Tongue (tissue), 2 donors: ENCODE measurements around the gene PAX7. TPM values are rescaled to one million over a fixed set of nuclear protein-coding genes. Genes with fewer than 3 reads are reported as not detected.
"Not testable (repeated sequence)": the region's sequence is repeated elsewhere in the genome, so short reads cannot be mapped to it uniquely, and the experiment has no call there.

ENCODE experiments used
- DNase-seq: peaks from one replicate; pipeline ENCODE4 v3.0.0-alpha.2; 2015
- total RNA-seq: library from RNA; depleted of rRNA; stranded (reverse); fragments of >200 nt; gene quantifications from one replicate; pipeline ENCODE4 v1.2.3, GENCODE V29; 2014

PAX7 gene
- total RNA-seq, 1 donor from 2014 or later: 41.9 TPM

DNA sequence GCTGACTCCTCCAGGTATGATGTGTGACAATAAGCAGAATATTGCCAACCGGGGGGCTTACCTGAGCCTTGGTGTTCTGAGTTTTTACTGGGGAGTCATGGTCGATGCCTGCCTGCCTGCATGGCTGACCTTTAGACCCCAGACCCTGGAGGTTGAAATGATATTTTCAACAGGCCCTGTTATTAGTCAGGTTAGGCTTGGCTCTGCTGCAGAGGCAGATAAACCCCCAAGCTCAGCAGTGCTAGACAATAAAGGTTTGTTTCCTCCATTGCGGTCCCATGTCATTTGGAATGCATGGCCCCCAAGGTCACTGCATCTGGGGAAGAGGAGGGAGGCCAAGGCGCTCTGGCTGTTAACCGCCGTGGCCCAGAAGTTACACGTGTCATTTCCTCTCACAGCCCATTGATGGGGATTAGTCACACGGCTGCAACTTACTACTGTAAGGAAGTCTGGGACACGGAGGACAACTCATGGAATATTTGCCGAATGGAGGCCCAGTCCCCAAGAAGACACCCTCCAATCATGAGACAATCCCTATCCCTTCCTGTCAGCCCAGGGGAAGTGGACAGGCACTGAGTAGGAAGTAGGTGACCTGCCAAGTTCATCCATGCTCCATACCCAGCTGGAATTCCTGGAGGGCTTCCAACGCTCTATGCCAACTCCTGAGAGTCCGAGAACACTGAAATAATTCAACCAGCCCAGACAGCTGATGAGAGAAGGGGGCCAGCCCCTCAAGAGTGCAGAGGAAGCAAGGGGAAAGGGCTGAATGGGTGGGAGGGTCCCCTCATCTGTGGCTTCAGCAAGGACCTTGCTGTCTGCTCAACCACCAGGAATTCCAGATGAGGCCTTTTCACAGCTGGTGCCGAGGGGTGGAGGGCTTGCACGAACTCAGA, 131.5 kb downstream of the PAX7 start:
- DNase-seq: peak; percentile 95

DNA sequence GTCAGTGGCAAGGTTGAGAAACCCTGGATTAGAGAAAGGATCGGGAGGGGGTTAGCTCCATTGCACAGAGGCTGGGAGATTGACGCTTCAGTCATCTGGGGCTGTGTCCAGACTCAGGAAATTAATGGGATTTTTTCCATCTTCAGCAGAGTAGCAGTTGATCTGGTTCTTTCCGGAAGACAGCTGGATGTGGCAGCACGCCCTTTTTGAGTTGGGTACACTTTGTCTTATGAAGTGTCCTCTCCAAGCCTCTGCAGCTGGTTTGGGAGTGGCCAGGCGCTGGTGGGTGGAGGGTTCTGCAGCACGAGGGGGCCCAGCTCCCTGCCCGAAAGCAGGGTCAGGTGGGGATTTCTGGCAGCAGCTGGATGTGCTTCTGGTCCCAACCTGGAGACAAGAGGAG, 133.7 kb downstream of the PAX7 start:
- DNase-seq: peak; percentile 96

DNA sequence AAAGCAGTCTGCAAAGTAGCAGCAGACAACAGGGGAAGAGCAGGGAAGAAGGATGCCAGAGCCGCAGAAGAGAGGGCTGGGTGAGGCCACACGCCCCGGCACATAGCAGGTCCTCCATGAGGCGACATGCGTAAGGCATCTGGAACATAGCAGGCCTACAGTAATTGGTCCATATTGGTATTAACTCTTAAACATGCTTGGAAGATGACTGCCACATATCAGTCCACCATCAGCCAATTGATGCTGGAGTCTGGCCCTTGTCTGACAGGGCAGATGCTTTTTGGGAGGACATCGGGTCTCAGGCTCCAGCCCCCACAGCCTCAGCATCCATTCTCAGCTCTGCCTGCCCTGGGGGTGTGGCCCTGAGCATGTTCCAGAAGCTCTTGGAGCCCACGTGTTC, 135.1 kb downstream of the PAX7 start:
- no peak for DNase-seq

DNA sequence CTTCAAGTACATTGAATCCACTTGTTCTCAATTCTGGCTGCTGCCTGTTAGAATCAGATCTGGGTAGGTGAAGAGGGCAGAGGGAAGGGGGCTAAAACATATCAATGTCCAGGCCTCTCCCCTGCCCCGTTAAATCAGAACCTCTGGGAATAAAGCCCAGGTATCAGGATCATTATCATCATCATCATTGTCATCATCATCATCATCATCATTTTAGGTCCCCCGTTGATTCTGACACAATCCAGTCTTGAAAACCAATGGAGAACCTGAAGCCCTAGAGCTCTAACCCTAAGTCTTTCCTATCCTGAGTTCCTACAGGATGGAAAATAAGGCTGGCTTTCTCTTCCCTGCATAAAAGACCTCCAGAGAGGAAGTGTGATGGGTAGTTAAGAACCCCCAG, 135.7 kb downstream of the PAX7 start:
- no peak for DNase-seq

DNA sequence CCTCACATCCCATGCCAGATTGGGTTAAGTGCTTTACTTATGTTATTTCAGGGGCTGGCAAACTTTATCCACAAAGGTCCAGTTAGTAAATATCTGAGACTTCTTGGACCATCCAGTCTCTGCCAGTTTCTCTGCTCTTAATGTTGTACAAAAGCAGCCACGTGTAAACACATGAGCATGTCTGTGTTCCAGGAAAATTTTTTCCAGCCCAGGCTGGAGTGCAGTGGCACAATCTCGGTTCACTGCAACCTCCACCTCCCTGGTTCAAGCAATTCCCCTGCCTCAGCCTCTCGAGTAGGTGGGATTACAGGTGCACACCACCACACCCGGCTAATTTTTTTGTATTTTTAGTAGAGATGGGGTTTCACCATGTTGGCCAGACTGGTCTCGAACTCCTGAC, 136.9 kb downstream of the PAX7 start:
- not testable (repeated sequence) for DNase-seq

DNA sequence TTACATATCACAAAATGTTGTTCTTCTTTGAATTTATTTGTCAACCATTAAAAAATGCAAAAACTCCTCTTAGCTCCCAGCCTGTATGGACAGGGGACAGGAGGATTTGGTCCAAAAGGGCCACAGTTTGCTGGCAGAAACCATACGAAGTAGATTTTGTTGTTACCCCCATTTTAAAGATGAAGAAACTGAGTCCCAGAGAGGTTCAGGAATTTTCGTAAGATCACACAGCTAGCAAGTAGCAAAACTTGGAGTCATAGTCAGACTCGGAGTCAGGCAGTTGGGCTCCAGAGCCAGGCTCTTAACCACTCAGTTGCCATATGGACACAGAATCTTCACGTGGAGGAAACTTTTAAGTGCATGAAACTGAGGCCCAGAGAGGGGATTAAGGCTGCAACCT, 137.4 kb downstream of the PAX7 start:
- no peak for DNase-seq

DNA sequence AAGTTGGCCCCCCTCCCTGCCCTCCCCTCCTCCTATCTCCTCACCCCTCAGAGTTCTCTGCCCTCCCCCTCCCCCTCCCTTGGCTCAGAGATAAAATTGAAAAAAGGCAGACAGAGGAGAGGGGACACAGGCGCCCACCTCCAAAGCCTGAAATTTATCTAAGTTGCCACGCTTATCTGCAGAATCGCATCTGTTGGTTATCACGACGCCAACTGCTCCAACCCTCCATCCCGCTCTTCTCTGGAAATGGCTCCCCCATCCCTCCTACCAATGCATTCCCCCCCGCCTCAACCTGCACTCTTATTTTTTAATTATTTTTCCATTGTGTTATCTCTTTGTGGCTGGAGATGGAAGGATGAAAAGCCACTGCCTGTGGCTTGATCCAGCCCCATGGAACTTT, 138.5 kb downstream of the PAX7 start:
- DNase-seq: no peak

DNA sequence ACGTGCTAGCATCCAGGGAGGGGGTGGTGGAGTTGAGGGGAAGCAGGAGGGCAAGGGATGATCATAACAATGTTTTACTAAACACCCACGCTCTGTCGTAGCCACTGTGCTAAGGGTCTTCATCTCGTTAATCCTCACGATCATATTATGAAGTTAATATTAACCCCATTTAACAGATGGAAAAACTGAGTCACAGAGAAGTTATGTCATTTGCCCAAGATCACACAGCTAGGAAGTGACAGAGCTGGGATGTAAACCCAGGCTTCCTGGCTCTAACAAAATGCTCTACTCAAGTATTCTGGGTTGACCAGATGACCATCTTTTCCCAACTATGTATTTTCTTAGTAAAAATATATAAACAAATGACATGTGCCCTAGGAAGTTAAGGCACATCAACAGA, 140.2 kb downstream of the PAX7 start:
- DNase-seq: no peak

DNA sequence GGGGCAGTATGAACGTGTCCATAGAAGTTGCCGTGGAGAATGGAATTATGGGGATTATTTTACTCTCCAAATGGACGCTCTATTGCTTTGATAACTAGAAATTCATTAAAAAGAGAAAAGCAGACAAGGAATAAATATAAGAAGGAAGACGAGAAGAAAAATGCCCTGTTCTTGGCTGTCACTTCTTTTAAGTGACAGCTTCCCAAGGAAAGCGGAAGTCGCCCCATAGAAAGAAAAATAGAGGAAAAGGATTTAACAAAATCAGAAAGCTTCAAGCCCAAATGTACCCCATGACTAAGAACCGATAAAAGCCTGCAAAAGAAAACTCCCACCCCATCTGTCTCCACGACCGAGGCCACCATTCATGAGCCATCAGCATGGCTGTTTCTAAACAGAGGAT, 143.1 kb downstream of the PAX7 start:
- no peak for DNase-seq

DNA sequence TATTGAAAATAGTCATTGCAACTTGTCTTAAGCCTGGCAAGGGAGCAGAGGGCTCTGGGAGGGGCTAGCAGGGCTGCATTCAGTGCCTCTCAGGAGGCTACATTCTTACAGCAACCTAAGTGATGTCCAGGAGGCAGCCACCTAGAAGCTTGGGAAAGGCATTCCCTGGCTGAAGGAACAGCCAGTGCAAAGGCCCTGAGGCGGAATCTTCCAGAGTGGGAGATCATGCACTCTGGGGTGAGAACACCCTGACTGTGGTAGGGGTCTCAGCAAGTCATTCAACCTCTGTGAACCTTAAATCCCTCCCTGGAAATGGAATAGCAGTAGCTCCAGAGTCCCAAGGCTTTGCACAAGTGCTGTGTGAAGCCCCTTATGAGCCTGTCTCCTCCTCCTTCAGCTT, 144.7 kb downstream of the PAX7 start:
- DNase-seq: no peak

DNA sequence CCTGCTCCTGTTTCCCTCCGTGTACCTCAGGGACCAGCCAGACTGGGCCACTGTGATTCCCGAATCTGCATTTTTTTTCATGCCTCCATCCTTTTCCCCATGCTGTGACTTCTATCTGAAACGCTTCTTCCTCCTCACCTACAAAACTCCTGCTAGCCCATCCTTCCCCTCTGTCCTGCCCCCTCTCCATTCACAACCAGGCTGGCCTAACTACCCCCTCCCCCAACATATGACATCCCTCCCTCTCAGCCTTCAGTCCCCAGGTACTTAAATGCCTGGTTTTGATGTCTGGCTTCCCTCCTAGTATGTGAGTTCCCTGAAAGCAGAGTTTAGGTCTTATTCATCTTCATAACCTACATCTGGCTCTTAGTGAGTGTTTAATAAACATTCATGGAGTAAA, 146.1 kb downstream of the PAX7 start:
- DNase-seq: no peak

DNA sequence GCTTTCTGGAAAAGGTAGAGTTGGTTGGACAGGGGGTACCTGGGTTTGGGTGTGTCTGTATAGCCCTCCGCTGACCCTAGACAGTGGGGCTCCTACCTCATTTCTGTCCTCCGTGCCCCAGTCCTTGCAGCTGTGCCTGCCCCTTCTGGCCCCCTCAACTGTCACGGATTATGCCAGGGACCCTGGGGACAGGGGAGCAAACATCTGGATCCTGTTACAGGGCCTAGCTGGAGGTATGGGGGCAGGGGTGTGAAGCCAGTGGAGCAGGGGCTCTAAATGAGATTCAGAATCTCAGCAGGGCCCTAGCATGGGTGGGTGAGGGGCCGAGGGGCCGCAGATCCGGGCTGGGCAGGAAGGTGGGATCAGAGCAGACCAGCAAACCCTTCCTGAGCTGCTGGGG, 147.8 kb downstream of the PAX7 start:
- no peak for DNase-seq

DNA sequence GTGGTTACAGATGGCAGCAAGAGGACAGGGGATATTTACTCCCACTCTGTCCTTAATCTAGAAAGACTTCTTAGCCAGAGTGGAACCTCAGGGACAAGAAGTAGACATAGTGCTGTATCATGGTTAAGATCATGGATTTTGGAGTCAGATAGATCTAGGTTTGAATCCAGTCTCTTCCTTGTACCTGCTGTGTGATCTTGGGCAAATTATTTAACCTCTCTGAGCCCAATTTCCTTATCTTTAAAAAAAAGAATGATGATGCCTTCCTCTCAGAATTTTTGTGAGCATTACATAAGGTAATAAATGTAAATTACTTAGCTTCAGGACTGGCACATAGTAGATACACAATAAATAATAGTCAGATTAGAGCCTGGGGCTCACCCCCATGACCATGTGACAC, 150.4 kb downstream of the PAX7 start:
- DNase-seq: no peak

DNA sequence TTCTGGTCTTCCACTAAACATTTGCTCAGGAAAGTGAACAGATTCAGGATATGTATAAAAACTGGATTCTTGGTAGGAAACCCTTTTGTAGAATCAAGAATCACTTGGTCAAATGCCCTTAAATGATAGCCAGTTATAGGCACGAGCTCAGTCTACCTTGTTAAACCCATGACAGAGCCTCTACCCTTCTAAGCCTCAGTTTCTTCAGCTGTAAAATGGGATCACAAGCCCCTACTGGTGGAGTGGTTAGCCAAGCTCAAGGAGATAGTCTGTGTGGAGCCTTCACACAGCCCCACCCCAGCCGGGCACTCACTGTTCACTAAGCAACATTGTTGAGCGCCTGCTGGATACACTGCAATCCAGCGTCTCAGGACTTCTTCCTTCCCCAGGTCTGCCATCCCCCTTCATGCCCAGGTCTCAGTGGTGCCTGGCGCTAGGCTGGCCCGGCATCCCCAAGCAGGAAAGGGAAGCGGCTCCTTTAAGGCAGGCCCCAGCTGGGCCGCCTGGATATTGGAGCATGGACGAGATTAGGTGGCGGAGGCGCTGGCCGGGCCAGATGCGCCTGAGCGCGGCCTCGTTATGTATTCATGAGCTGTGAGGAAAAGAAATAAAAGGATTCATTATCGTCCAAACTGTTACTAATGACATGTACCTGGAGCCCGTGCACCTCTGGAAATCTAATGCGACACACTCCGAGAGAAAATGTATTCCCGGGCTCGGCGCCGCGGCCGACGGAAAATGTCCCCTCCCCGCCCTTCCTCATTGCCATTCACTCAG, 153.2 kb downstream of the PAX7 start:
- DNase-seq: peak; percentile 54

DNA sequence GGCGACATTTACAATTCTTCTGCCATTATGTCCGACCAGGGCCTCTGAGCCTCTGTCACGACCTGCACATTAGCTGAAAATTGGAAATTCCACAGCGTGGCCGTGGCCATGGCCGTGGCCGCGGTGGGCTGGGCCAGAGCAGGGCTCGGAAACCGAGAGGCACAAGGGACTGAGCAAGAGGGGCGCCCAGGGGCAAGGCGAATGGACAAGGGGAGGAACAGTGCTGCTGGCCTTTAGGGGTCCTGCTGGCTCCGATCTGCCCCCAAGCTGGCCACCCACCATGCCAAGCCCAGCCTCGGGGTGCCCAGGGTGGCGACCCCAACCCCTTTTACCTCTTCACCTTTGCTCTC, 153.8 kb downstream of the PAX7 start:
- DNase-seq: no peak

DNA sequence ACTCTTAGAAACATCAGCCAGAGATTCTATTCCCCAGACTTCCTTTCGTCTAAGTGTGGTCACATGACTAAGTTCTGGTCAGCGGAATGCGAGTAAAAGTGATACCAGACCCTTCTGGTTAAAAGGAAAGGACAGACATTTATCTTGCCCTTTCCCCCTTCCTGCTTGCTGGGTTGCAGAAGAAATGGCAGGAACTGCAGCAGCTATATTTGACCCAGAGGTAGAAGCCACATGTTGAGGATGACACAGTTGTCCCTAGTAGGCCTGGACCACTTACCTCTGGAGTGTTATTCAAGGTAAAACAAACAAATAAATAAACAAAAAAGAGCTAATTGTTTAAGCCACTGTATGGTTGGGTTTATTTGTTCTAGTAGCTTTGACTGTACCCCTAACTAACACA, 155.5 kb downstream of the PAX7 start:
- DNase-seq: no peak

DNA sequence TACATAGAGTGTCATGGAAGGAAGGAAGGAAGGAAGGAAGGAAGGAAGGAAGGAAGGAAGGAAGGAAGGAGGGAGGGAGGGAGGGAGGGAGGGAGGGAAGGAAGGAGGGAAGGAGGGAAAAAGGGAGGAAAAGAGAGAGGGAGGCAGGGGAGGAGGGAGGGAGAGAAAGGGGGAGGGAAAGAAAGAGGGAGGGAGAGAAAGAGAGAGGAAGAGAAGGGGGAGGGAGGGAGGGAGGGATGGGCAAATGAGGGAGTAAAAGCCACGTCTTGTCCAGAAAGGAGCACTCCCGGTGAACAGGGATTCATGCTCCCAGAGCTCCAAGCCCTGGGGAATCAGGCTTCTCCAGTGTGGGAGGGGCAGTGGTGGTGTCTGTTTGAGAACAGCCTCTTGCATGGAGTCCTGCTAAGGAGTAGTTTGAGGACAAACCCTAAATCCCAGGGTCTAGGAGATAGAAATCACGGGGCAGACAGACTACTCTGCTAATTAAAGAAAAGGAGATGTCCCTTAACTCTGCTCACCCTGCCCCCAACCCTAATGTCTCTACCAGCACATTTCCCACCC, 157.3 kb downstream of the PAX7 start:
- no peak for DNase-seq

DNA sequence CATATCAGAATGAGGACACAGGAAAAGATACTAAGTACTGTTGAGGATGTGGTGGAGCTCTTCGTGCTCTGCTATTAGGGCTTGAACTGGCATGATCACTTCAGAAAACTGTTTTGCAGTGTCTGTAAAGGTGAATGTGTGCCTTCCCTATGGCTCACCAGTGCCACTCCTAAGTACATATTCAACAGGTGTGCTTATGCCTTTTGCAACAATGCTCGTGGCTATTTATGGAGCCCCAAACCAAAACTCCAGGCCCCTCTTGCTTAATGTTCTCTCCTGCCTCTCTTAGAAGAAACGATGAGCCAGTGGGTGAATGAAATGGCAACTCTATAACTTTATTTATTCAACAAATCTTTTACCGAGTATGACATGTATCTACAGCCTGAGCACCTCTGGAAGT, 158.6 kb downstream of the PAX7 start:
- DNase-seq: no peak

DNA sequence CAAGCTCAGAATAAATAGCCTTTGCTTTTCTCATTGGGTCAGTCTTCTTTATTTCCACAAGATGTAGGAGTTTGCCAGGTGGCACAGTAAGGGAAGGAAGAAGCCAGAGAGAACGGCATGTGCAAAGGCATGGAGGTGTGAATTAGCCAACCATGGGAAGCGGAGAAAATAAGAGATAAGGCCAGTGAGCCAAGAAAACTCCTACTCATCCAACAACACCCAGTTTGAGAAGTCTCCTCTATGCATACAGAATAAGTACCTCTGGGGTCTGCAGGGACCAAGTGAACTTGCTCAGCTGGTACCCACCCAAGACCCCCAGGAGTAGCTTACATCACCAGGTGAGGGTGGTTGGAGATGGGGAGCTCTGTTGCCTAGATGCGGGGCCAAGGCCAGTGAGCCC, 162.1 kb downstream of the PAX7 start:
- no peak for DNase-seq

DNA sequence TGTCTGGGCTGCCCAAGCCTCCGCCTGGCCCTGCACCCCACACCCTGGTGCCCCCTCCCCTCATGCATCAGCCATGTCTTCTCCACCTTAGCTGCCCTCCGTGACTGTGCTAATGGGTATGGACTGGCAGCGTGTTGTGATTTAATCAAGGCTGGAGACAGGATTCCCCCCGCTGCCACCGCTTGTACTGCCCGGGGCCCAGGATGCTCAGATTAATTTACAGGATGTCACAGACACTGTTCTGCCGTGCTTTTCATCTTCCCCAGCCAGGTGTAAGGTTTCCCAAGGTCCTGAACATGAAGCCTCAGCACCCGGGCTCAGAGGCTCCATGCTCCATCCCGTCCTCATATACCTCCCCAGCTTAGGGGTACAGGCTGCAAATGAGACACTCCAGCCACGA, 162.5 kb downstream of the PAX7 start:
- DNase-seq: no peak

DNA sequence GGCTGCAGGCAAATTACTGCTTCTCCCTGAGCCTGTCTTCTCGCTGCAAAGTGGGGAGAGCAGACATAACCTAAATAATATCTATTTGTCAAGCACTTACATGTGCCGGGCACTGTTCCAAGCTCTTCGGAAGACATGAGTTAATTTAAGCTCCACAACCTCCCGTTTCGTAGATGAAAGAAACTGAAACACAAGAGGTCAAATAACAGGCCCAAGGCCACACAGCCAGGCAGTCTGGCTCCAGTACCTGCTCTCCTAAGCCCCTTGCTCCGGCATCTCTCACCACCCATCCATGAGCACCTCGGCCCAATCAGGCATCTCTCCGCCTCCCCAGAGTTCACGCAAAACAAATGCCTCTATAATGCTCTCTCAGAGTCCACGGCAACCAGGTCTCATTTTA, 163.4 kb downstream of the PAX7 start:
- DNase-seq: peak; percentile 77

DNA sequence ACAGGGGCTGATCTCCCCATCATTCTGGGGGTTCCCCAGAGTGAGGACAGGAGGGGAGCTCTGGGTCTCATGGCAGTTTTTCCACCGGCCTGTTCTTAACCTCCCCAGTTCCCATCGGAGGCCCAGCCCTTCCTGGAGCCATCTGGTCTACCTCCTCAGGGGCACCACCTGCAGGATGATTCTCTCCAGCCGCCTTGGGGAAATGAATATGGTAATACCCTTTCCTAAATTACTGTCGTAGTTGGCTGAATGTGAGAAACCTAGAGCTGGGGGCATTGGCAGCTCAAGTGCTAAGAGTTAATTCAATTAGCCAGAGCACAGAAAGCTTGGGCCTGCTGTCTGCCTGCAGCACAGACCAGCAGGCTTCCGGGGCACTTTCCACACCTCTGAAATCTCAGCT, 163.9 kb downstream of the PAX7 start:
- DNase-seq: peak; percentile 43

DNA sequence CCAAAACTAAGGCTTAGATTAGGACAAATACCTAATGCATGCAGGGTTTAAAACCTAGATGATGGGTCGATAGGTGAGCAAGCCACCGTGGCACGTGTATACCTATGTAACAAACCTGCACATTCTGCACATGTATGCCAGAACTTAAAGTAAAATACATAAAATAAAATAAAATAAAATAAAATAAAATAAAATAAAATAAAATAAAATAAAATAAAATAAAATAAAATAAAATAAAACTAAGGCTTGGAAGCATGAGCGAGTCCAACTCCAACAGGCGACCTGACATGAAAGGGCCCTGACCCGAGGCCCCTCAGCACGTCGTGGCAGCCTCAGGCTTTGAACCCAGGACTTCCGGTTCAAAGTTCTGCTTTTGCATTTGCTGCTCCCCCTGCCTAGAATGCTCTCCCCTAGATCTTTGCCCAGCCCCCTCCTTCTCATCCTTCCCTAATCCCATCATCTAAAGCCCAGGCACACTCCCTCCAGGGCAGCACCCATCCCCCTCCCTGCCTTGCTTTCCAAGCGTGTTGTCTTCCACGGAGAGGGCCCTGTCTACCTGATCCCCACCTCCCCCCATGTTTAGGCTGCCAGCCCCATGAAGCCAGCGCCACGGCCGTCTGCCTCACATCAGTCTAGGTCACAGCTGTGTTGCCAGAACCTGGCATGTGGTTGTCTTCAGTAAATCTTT, 164.5 kb downstream of the PAX7 start:
- DNase-seq: peak; percentile 65
